NCI-H526 (cell line): ENCODE data around the gene GUCA2A.

Experiments
- DNase-seq, 2 experiments: peaks; one replicate each; lab custom pipeline; 2025; lab: John Stamatoyannopoulos, UW

The GUCA2A gene

GRCh38 chr1:42176902-42177519 lies 12.5 kb upstream of the GUCA2A start:
- peak; percentile 67 to 81 for DNase-seq

- no peak for DNase-seq
Measured at GRCh38 chr1:42175314-42176054, 10.9 kb upstream of the GUCA2A start.

- no peak for DNase-seq
Measured at GRCh38 chr1:42173961-42174735, 9.6 kb upstream of the GUCA2A start.

GRCh38 chr1:42173155-42173933 lies 8.8 kb upstream of the GUCA2A start:
- peak in 1 of 2 experiments; percentile 80 for DNase-seq

GRCh38 chr1:42172381-42173133 lies 8.0 kb upstream of the GUCA2A start:
- peak in 1 of 2 experiments; percentile 11 for DNase-seq

GRCh38 chr1:42171679-42172266 lies 7.2 kb upstream of the GUCA2A start:
- DNase-seq: no peak

DNA sequence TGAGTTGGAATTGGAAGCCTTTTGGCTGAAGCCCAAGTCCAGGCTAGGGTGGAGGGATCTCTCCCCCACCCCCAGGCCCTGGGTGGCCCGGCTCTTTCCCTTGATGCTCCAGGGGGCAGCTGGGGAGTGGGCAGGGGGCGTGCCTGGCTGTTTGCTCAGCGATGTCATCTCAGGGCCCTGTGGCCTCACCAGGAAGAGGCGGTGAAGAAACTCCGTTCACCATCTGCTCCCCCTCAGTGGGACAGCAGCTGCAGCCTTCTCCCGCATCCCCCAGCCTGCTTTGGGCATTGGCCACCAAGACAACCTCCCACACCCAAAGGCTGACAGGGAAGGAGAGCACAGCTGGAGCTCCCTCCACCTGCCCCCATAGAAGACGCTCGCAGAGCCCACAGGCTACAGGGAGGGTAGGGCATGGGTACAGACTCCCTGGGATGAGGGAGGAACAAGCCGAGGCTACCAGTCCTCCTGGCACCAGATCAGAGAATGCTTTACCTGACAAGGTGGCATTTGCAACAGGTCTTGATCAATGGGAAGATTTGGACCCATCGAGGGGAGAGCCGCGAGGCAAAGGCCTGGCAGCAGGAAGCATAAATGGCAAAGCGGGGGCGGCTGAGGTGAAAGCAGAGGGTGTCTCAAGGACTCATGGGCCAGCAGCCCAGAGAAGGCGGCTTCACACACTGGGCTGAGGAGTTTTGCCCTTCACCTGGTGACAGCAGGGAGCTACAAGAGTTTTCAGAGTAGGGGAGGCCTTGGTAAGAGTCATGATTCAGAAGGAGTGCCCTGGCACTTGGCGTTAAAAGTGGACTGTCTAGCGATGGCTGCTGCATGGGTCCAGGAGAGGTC lies 6.5 kb upstream of the GUCA2A start:
- no peak for DNase-seq

DNA sequence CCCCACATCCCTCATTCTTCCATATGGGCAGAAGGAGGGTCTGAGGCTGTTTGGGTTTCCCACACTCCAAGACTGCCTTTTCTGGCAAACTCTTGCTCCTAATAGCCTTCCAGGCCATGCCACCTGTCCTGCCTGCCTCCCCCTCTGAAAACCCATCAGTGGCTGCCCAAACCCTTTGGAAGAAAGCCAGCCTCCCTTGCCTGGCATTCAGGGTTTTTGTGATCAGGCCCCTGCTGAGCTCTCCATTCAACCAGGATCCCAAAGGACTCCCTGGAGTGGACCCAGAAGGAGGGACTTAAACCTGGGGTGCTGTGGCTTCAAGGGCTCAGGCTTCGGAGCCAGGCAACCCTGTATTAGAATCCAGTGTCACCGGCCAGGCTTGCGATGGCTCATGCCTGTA lies 4.2 kb upstream of the GUCA2A start:
- no peak for DNase-seq

GRCh38 chr1:42168391-42168670 lies 3.8 kb upstream of the GUCA2A start:
- DNase-seq: no peak

DNA sequence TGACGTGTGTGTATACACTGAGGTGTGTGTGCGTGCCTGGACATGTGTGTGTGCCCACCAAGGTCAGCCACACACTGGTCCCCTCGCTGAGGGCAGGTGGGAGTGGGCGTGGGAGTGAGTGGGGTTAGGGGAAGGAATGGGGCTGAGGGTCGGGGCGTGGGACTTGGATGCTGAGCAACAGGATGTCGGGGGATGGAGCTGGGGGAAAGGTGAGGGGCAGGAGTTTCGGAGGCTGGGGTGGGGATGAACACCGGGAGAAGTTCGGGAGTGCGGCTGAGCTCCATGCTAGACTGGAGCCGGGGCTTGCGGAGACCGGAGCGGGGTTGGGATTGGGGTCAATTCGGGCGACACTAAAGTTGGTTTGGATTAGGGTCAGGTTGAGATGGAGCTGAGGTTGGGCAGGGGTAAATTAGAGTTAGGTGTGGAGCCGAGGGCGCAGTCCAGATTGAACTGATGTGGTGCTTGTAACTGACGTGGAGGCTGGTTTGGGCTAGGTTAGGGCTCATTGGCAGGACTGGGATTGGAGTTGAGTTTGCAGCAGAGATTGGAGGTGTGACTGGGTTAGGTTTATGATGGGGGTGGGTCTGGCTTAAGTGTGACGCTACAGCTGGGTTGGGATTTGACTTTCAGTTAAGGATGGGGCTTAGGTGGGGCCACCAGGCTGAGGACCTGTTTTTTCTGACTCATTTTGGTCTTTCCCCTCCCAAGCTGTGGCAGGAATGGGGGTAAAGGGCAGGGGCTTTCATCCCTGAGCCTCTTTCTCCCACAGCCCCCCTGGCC lies 3.3 kb upstream of the GUCA2A start:
- DNase-seq: no peak

- peak; percentile 55 to 75 for DNase-seq
Measured at GRCh38 chr1:42165511-42166210, 1.1 kb upstream of the GUCA2A start.

DNA sequence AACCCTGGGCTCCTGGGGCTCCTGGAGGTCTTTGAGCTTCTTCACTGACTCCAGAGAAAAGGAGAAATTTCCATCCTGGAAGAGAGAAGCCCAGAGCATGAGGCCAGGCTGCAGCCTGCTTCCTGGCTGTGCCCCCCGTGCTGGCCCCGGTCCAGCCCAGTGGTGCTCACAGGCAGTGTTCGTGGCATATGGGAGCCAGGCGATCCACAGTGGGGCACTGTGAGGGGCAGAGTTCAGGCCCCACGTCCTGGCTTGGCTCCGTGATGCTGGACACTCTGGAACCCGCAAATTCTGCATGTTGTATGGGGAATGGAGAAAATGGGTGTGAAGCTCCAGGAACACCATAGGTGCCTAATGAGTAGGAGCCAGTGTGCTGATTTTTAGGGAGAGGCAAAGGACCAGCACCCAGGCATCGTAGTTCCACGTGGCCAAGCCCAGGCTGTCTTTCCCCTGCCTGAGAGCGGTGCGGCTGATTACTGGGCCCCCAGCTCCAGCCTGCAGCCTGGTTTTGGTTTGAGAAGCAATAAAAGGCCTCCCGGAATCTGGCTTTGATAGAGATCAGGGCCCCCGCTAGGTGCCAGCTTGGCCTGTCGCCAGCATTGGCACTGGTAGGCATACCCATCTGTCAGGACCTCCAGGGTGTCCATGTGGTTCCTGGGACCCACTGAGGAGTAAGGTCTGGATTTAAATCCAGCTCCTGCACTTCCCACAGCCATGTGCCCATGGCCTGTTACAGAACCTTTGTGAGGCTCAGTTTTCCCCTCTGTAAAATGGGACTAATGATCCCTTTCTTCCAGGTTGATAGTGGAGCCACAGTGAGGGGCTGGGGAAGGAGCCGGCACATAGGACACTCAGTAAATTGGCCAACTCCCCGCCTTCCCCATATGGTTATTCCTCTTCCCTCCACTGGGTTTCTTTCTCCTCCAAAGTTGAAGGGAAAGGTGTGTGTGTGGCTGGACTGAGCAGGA lies 725 bp downstream of the GUCA2A start:
- DNase-seq: no peak

DNA sequence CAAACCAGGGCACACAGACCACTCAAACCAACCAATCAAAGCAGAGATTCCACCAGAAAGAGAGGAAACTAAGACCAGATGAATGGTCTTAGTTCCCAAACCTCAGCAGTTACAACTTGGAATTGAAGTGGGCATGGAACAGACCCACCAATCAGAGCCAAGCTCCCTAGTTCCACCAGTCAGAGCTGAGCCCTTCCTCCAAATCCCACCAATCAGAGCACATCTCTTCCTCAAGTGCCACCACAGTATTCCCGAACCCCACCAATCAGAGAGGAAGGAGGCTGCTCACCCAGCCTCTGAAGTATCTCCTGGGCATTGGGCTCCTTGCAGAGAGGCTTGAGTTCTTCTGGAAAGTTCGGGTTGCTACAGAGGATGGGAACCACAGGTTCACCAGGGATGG lies 1.4 kb downstream of the GUCA2A start:
- no peak for DNase-seq

- no peak for DNase-seq
Measured at GRCh38 chr1:42162181-42162580, 2.4 kb downstream of the GUCA2A start.

- no peak for DNase-seq
Measured at GRCh38 chr1:42158189-42158588, 6.4 kb downstream of the GUCA2A start.

GRCh38 chr1:42157667-42158066 lies 6.9 kb downstream of the GUCA2A start:
- peak; percentile 37 to 66 for DNase-seq

- no peak for DNase-seq
Measured at GRCh38 chr1:42155362-42155761, 9.2 kb downstream of the GUCA2A start.

GRCh38 chr1:42154685-42155084 lies 9.9 kb downstream of the GUCA2A start:
- no peak for DNase-seq
